Measurements from ENCODE around the gene SPTLC3. TPM values are rescaled to one million over a fixed set of nuclear protein-coding genes. Genes with fewer than 3 reads are reported as not detected.

The SPTLC3 gene
- total and polyA plus RNA-seq, 2 experiments from 2014 or later, result 0.52 to 0.66 TPM

GRCh38 chr20:13013411-13013810, 4.6 kb downstream of the SPTLC3 start:
- Mint-ChIP-seq H3K4me1 (peaks cover 31% of the 10 kb centered on the region), H3K27me3 (ENCODE audit: insufficient read depth, low read depth, poor library complexity) (no peaks in the 10 kb centered on the region), H3K9me3 (no peaks in the 10 kb centered on the region), H3K27ac (no peak overlapping the region), H3K36me3 (ENCODE audit: low read depth) (no peaks in the 10 kb centered on the region), H3K4me3 (no peak overlapping the region)
- Histone ChIP-seq H3K9me2 (ENCODE audit: insufficient read depth) (peaks cover 5% of the 10 kb centered on the region; the same call in 1 of the 2 replicates), H3K4me3 (no peak overlapping the region), H3K27me3 (ENCODE audit: insufficient read depth) (no peaks in the 10 kb centered on the region), H3K4me2 (no peak overlapping the region), H2AFZ (no peak overlapping the region), H3K79me2 (replicated peaks; ENCODE audit: insufficient read depth) (no peaks in the 10 kb centered on the region), H3K36me3 (ENCODE audit: insufficient read depth) (no peaks in the 10 kb centered on the region), H3F3A (replicated peaks; ENCODE audit: low read depth) (no peaks in the 10 kb centered on the region), H3K4me1 (ENCODE audit: insufficient read depth) (peaks cover 16% of the 10 kb centered on the region; the same call in 1 of the 2 replicates), H4K20me1 (replicated peaks; ENCODE audit: insufficient read depth) (no peaks in the 10 kb centered on the region), H3K27ac (ENCODE audit: low read depth) (no peak overlapping the region)
- TF ChIP-seq CTCF (conservative IDR thresholded peaks at IDR 0.05; ENCODE audit: low read depth in 2 of 2) (no peak), ZNF114 (CRISPR knock-in tag; IDR thresholded peaks at IDR 0.05) (no peak), REST (IDR thresholded peaks at IDR 0.05; ENCODE audit: unreplicated experiment) (no peak), EZH2 (IDR thresholded peaks at IDR 0.05; ENCODE audit: low read depth, unreplicated experiment) (no peak), CREB1 (CRISPR knock-in tag; IDR thresholded peaks at IDR 0.05; ENCODE audit: low read depth) (no peak), EZH2phosphoT487 (IDR thresholded peaks at IDR 0.05; ENCODE audit: unreplicated experiment) (no peak), STAT1 (IDR thresholded peaks at IDR 0.05; ENCODE audit: unreplicated experiment) (no peak), ZNF462 (CRISPR knock-in tag; IDR thresholded peaks at IDR 0.05) (no peak), NANOG (IDR thresholded peaks at IDR 0.05; ENCODE audit: borderline replicate concordance) (no peak), ZNF331 (CRISPR knock-in tag; IDR thresholded peaks at IDR 0.05; ENCODE audit: low read depth) (no peak), JUNB (IDR thresholded peaks at IDR 0.05; ENCODE audit: unreplicated experiment) (no peak), ETS1 (IDR thresholded peaks at IDR 0.05) (no peak), POLR2AphosphoS5 (IDR thresholded peaks at IDR 0.05; ENCODE audit: low read depth) (no peak)
- no peak for DNase-seq (ENCODE audit: low spot score)
- ATAC-seq, result no peak
